Measurements from ENCODE around the gene NECTIN4.

GRCh38 chr1:161032409-161032808 lies 56.9 kb downstream of the NECTIN4 start:
- no peak for TF ChIP-seq CTCF (IDR thresholded peaks at IDR 0.05; ENCODE audit: low read depth, low read length)
- no peak for TF ChIP-seq EZH2phosphoT487 (IDR thresholded peaks at IDR 0.05; ENCODE audit: low read depth)

All from OCI-LY3 (cell line).